Fibroblast of villous mesenchyme (primary cell): Measurements from ENCODE around the gene CD93. TPM values are rescaled to one million over a fixed set of nuclear protein-coding genes. Genes with fewer than 3 reads are reported as not detected.

Experiments
- DNase-seq: peaks from one replicate; pipeline ENCODE4 v3.0.0-alpha.2; 2010; ENCODE audit warnings: low read depth
- H3K4me3 ChIP-seq: 2 replicates; pipeline ENCODE4 v1.5.1; 2011; ENCODE audit warnings: low read depth, mild to moderate bottlenecking, low read length
- total RNA-seq: library from RNA; depleted of rRNA; stranded (reverse); fragments of >200 nt; gene quantifications from 2 replicates; pipeline ENCODE4 v1.2.3, GENCODE V29; 2012
- TF ChIP-seq, protein P1 (sequence below): IDR thresholded peaks from 2 replicates; pipeline ENCODE4 v1.5.1; 2012; ENCODE audit warnings: low read depth, mild to moderate bottlenecking, low read length; ENCODE audit not compliant: insufficient read depth

Gene CD93
- total RNA-seq, 1 donor, result under 0.01 TPM

DNA sequence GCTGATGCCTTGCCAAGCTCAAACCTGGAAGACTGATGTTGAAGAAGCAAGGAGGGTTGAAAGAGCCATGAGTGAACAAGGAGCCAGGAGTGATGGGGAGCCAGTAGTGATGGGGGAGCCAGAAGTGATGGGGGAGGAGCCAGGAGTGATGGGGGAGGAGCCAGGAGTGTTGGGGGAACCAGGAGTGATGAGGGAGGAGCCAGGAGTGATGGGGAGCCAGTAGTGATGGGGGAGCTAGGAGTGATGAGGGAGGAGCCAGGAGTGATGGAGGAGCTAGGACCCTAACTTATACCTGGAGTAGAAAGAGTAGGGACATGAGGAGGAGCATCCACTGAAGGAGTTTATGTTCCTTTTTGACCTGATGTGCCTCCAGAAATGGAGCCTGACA lies 14.6 kb upstream of the CD93 start:
- no peak overlapping the region for H3K4me3 ChIP-seq
- no peak for DNase-seq
- TF ChIP-seq, protein P1, sequence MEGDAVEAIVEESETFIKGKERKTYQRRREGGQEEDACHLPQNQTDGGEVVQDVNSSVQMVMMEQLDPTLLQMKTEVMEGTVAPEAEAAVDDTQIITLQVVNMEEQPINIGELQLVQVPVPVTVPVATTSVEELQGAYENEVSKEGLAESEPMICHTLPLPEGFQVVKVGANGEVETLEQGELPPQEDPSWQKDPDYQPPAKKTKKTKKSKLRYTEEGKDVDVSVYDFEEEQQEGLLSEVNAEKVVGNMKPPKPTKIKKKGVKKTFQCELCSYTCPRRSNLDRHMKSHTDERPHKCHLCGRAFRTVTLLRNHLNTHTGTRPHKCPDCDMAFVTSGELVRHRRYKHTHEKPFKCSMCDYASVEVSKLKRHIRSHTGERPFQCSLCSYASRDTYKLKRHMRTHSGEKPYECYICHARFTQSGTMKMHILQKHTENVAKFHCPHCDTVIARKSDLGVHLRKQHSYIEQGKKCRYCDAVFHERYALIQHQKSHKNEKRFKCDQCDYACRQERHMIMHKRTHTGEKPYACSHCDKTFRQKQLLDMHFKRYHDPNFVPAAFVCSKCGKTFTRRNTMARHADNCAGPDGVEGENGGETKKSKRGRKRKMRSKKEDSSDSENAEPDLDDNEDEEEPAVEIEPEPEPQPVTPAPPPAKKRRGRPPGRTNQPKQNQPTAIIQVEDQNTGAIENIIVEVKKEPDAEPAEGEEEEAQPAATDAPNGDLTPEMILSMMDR, result no peak

DNA sequence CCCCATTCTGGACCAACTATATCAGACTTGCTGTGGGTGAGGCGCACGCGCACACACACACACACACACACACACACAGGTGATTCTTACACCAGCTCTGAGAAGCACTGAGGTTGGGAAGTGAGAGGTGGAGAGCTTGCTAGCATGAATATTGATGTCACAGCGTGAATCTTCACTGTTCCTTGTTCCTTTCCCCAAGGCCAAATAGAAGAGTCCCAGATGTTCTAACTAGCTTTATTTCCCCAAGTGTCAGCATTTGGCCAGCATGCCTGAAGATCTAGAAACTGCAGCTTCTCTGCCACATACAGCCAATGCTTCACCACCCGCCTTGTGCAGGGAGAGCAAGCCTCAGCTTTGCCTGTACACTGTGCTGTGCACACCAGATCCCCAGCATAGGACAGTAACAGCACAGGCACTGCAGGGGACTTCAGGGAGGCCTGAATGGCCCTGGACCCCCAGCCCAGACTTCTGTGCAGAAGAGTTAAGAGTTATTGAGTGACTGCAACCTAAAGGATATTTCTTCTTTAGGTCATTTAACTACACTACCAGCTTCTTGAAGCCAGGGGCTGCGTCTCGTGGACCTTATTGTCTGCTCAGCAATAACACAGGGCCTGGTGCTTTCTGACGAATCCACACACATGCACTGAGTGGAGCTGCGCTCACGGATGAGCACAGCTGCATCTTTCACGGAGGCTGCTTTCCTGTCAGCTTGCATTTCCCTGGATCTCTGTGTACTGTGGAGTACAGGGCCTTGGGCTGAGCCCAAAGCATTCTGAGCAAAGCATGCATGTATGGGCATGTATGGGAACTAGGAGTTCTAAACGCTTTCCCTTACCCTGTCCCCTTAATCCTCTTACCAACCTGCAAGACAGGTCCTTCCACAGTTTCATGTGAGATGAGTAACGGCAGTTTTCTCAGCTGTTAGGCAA lies 13.9 kb upstream of the CD93 start:
- no peak overlapping the region for H3K4me3 ChIP-seq
- TF ChIP-seq, protein P1, result no peak

DNA sequence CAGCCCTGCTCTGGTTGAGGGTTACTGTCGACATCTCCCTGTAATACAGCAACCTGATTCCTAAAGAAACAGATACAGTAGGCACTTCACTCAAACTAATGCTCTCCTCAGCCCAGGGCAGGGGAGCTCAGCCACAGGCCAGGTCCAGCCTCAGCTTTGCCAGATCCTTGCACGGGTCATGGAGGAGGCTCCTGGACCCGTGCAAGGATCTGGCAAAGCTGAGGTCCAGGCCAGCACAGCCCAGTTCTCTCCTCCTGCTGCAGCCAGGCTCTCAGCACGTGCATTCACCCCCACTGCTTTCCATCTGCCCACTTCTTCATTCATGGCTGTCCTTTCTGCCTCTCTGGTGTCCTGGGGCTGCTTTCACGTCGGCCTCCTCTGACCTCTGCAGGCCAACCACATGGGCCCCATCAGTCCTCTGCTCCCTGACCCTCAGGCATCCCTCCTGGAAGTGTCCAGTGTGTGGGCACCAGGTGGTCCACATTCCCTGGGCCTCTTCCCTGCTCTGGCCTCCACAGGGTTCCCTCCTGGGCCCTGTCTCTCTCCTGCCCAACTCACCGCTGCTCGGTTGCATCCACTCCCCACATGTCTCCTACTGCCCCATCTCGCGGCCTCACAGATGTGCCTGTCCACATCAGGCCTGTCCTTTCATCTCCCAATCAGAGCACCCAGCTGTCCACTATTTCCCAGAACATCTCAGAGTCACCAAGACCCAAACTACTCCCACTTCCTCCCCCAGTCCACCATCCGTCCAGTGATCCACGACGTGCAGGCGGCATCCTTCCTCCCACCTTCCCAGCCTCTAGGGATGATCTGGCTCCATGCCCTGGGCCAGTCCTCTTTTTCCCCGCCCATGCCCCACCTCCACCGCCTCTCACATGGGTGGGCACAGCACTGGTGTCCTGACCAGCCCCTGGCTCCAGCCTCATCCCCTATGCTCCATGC lies 11.8 kb upstream of the CD93 start:
- no peak for DNase-seq
- TF ChIP-seq, protein P1, result no peak
- H3K4me3 ChIP-seq, result no peak overlapping the region

More for the DNA sequence above, 13.9 kb upstream of the CD93 start:
- no peak for DNase-seq

DNA sequence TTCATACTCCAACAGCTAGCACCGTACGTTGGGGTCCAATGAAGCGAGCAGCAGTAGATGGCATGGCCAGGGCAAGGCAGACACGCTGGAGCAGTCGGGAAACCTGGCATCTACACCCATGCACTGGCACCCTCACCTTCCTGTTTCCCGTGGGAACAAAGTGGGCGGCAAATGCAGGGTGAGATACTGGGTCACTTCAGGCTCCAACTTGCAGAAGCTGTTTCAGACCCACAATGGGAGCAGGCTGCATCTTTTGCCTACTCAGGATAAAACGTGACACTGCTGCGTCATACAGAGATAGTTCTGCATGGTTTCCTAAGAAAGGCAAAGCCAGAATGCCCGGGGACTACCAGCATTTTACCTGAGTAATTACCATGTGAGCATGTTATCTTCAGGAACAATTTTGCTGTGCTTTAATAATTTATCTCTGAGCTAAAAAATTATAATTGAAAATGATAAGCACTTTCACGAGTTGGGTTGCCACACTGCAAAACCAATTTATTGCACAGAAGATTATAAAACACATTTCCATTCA lies 10.9 kb upstream of the CD93 start:
- no peak overlapping the region for H3K4me3 ChIP-seq
- DNase-seq, result no peak
- TF ChIP-seq, protein P1, result no peak

DNA sequence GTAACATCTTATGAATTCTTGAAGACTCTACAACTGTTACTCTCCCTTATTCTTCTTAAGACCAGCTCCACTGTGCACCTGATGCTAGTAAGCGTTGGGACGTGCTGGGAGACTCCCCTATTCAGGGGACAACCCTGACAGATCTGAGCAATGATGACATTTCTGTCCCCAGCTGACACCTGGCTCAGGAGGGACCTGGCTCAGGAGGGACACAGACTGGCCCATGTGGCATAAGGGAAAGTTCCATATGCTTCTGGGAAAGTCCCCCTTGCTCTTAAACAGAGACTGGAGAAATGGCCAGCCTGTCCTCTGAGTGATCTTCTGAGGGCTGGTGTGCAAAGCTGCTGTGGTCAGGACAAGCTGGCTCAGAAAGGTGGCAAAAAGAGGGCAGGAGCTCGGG lies 10.0 kb upstream of the CD93 start:
- TF ChIP-seq, protein P1, result no peak
- no peak overlapping the region for H3K4me3 ChIP-seq
- DNase-seq, result no peak

DNA sequence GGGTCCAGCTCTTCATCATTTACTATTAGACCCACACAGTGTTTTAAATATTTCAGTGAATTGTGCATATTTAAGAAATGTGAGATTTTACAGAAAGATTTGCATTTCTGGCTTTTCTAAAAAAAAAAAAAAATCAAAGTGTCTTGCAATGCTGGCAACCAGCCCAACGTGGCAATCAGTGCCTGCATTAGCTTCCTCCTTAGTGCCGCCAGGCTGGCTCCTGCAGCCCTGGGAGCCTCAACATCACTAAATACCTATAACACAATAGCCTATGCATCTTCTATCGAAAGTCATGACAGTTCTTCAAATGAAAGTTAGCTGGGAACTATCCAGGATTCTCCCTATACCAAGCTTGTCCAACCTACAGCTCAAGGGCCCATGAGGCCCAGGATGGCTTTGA lies 9.4 kb upstream of the CD93 start:
- TF ChIP-seq, protein P1, result no peak
- DNase-seq, result no peak
- H3K4me3 ChIP-seq, result no peak overlapping the region
